GM12874 (cell line): Measurements from ENCODE around the gene ITGA7.

Experiments used
- CTCF ChIP-seq: IDR thresholded peaks from 2 replicates; pipeline ENCODE4 v1.5.1; 2011; ENCODE audit warnings: low read depth, mild to moderate bottlenecking, control low read depth, low read length, moderate library complexity; ENCODE audit not compliant: insufficient read depth

ITGA7 gene

GRCh38 chr12:55651299-55651683 is 56.4 kb downstream of the ITGA7 start:
- TF ChIP-seq CTCF, result no peak

DNA sequence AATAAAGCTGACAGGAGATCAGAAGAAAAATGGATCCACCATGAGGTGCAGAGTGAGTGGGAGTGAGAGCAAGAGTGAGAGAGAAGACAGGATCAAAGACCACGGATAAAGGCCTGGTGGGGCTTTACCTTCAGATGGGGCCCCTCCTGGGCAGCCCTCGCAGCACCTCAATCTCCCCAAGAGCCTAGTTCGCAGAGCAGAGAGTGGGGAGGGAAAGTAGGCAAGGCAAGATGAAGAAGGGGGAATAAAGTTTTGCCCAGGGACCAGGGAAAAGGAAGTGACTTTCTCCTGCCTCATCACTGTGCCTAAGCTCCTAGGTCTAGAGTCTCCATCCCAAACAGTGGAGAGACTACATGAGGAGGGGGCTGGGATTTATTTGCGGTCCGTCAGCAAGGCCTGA is 60.7 kb downstream of the ITGA7 start:
- no peak for TF ChIP-seq CTCF

- TF ChIP-seq CTCF, result no peak
These were observed 63.1 kb downstream of the ITGA7 start for GRCh38 chr12:55644591-55644990.

- TF ChIP-seq CTCF, result no peak
These were observed 65.0 kb downstream of the ITGA7 start for GRCh38 chr12:55642669-55643068.

DNA sequence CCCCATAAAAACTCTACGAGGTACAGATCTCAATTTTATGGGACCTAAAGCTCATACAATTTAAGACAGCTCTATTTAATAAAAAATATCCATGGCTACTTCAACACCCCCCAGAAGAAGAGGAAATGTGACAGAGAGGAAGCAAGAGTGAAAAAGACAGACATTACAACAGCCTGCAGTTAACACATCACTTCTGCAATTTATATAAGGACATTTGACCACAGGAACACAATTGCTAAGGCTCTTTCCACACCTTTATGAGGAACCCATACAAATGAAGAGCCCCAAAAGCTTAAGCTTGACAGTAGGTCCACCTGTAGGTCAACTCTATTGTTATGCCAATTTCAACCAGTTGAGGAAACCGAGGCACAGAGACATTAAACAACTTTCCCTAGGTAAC is 65.4 kb downstream of the ITGA7 start:
- TF ChIP-seq CTCF, result no peak

GRCh38 chr12:55641595-55641994 is 66.1 kb downstream of the ITGA7 start:
- TF ChIP-seq CTCF, result no peak

DNA sequence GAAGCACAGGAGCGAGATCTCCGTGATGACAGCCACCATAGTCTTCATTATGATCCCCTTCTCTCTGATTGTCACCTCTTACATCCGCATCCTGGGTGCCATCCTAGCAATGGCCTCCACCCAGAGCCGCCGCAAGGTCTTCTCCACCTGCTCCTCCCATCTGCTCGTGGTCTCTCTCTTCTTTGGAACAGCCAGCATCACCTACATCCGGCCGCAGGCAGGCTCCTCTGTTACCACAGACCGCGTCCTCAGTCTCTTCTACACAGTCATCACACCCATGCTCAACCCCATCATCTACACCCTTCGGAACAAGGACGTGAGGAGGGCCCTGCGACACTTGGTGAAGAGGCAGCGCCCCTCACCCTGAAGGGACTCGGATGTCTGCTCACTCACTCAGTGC is 70.2 kb downstream of the ITGA7 start:
- TF ChIP-seq CTCF, result no peak

DNA sequence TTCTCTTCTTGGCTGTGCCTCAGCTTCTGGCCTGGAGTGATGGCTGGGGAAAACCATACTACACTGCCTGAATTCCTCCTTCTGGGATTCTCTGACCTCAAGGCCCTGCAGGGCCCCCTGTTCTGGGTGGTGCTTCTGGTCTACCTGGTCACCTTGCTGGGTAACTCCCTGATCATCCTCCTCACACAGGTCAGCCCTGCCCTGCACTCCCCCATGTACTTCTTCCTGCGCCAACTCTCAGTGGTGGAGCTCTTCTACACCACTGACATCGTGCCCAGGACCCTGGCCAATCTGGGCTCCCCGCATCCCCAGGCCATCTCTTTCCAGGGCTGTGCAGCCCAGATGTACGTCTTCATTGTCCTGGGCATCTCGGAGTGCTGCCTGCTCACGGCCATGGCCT is 70.9 kb downstream of the ITGA7 start, which contains the start of gene OR10P1:
Gene OR10P1 (plus strand): TSS at position 40 of the 400 bp plus-strand sequence. CDS start 0 bp downstream, at position 40.
- TF ChIP-seq CTCF, result no peak
